Lung (tissue), 12 donors: ENCODE data around the gene L3MBTL4. TPM values are rescaled to one million over a fixed set of nuclear protein-coding genes. Genes with fewer than 3 reads are reported as not detected.
A peak's percentile ranks its signal among the peaks of the same experiment; 100 is the strongest.

Experiments used
- ATAC-seq: fragments of 200-7000 bp; cut with Tn5 transposase; one replicate; pipeline ENCODE4 v1.9.1; 2020; ENCODE audit warnings: moderate number of reproducible peaks; ENCODE audit not compliant: insufficient read depth, low FRiP score
- DNase-seq, 3 donors: peaks; one replicate each; pipeline ENCODE4 v3.0.0-alpha.2; 2013 to 2017
- H3K27ac ChIP-seq, 2 donors: one replicate each; pipeline ENCODE4 v1.5.1; 2013; ENCODE audit warnings: mild to moderate bottlenecking in 2 of 2, moderate library complexity in 2 of 2, control low read depth in 1 of 2, inconsistent platforms in 1 of 2, low read depth in 1 of 2, low read length in 1 of 2
- H3K27me3 ChIP-seq, 3 donors: one replicate each; pipeline ENCODE4 v1.5.1; 2013; ENCODE audit warnings: low read length in 2 of 3; ENCODE audit not compliant: control insufficient read depth in 3 of 3, insufficient read depth in 3 of 3
- H3K36me3 ChIP-seq, 4 donors: one replicate each; pipeline ENCODE4 v1.5.1; 2013; ENCODE audit warnings: low read length in 4 of 4, mild to moderate bottlenecking in 1 of 4, moderate library complexity in 1 of 4; ENCODE audit not compliant: control insufficient read depth in 4 of 4, insufficient read depth in 4 of 4
- H3K4me1 ChIP-seq, 5 donors: one replicate each; pipeline ENCODE4 v1.5.1; 2013; ENCODE audit warnings: low read length in 5 of 5, mild to moderate bottlenecking in 2 of 5, moderate library complexity in 1 of 5; ENCODE audit not compliant: control insufficient read depth in 5 of 5, insufficient read depth in 5 of 5
- H3K4me3 ChIP-seq: one replicate; pipeline ENCODE4 v1.5.1; 2013; ENCODE audit warnings: mild to moderate bottlenecking, control low read depth, moderate library complexity
- H3K9ac ChIP-seq, 2 donors: one replicate each; pipeline ENCODE4 v1.5.1; 2013; ENCODE audit warnings: low read length in 2 of 2, control low read depth in 1 of 2; ENCODE audit not compliant: insufficient read depth in 1 of 2
- H3K9me3 ChIP-seq, 4 donors: one replicate each; pipeline ENCODE4 v1.5.1; 2013; ENCODE audit warnings: low read length in 3 of 4, mild to moderate bottlenecking in 1 of 4, moderate library complexity in 1 of 4; ENCODE audit not compliant: control insufficient read depth in 4 of 4, insufficient read depth in 3 of 4
- WGBS, 2 donors: extraction: QIAGEN DNeasy Blood & Tissue Kit; methylation state at CpG; one replicate each; pipeline ENCODE4 v1.1.7; 2013; 5-methylcytosine and 5-hydroxymethylcytosine counted together
- polyA plus RNA-seq, 2 donors: library from polyadenylated mRNA; stranded (reverse); fragments of 200-250 nt; gene quantifications; one replicate each; pipeline ENCODE4 v1.2.1, GENCODE V29; 2013
- total RNA-seq, 2 donors: library from RNA; depleted of rRNA in 1 of 2; stranded (reverse); fragments of >200 nt in 1 of 2; gene quantifications; one replicate each; pipeline ENCODE4 v1.2.1, GENCODE V29; 2014 to 2021
- TF ChIP-seq, protein P1 (sequence below): IDR thresholded peaks from 2 replicates; pipeline ENCODE4 v1.5.1; 2012; ENCODE audit warnings: mild to moderate bottlenecking; ENCODE audit errors: control extremely low read depth, extremely low read depth
- donor health status: control.
- donor health status: control.
- donor health status: Bipolar disorder and iron deficiency.
- donor health status: healthy.
- donor health status: DM: yes; HTN: yes; CAD: no.

The L3MBTL4 gene
- total and polyA plus RNA-seq, 4 donors, result 2.8 to 16.8 (median 9.9) TPM

DNA sequence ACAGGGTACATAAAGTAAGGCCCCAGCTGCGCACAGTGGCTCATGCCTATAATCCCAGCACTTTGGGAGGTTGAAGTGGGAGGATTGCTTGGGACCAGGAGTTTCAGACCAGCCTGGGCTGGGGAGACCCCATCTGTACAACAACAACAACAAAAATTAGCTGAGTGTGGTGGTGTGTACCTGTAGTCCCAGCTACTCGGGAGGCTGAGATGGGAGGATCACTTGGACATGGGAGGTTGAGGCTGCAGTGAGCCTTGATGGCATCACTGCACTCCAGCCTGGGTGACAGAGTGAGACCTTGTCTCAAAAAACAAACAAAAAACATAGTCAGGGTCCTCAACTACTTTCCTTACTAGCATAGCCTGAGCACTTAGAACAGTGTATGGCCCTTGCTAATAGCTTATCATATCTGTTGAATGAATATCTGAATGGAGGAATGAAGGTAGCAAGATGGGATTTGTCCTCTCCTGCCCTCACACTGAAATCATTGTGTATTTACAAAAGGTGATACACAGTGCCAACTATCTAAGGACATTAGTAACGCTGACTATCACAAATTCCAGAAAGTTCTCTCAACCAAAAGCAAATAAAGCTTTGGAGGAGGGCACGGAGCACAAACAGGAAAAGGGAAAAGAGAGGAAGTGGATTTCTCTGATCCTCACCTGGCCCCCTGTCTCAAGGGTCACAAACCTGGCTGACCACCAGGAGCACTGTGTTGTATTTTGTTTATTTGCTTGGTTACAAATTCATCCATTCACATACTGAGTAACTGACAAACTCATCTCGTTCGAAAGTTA, 38.1 kb downstream of the L3MBTL4 start:
- DNase-seq (no peak), ATAC-seq (no peak)
- no peak overlapping the region for H3K27ac ChIP-seq
- no peak overlapping the region for H3K4me3 ChIP-seq
- H3K9me3 ChIP-seq, result no peaks in the 10 kb centered on the region
- 73 to 78% methylated on average over 6 of the region's 6 CpGs for WGBS, 2 donors
- peaks cover 0 to 2% (median 0%) of the 10 kb centered on the region in 5 donors for H3K4me1 ChIP-seq
- TF ChIP-seq, protein P1, sequence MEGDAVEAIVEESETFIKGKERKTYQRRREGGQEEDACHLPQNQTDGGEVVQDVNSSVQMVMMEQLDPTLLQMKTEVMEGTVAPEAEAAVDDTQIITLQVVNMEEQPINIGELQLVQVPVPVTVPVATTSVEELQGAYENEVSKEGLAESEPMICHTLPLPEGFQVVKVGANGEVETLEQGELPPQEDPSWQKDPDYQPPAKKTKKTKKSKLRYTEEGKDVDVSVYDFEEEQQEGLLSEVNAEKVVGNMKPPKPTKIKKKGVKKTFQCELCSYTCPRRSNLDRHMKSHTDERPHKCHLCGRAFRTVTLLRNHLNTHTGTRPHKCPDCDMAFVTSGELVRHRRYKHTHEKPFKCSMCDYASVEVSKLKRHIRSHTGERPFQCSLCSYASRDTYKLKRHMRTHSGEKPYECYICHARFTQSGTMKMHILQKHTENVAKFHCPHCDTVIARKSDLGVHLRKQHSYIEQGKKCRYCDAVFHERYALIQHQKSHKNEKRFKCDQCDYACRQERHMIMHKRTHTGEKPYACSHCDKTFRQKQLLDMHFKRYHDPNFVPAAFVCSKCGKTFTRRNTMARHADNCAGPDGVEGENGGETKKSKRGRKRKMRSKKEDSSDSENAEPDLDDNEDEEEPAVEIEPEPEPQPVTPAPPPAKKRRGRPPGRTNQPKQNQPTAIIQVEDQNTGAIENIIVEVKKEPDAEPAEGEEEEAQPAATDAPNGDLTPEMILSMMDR, result no peak
- no peaks in the 10 kb centered on the region for H3K27me3 ChIP-seq
- no peaks in the 10 kb centered on the region for H3K36me3 ChIP-seq
- no peak overlapping the region for H3K9ac ChIP-seq

DNA sequence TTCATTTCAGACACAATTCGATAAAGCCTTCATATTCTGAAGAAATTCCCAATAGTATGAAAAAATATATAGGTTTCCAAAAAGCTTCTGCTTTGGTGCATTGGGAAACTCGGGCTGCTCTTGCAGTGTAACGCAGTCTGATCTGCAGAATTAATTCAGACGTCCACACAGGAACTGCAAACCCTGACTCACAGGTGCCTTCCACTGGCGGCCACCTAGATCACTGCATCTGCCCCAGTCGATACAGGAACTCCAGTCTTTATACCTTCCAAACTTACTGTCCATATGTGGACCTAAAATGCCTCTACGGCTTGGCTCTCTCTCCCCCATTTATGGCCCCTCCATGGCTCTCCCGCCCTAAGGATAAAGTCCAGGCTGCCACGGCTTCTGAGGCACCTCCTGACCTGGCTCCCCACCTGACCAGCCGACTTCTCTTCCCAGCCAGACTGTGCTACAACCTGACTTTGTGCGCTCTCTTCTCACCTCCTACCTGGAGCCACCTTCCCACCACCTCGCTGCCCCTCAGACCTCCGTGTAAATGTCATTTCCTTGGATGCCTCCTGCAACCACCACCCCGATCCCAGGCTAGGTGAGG, 39.7 kb downstream of the L3MBTL4 start:
- H3K27me3 ChIP-seq, result no peaks in the 10 kb centered on the region
- peaks cover 0 to 12% (median 3%) of the 10 kb centered on the region in 5 donors for H3K4me1 ChIP-seq
- no peaks in the 10 kb centered on the region for H3K9me3 ChIP-seq
- H3K9ac ChIP-seq, result no peak overlapping the region
- WGBS, 2 donors, result 89 to 91% methylated on average over 14 of the region's 14 CpGs
- no peak for ATAC-seq
- no peaks in the 10 kb centered on the region for H3K36me3 ChIP-seq
- no peak overlapping the region for H3K27ac ChIP-seq
- no peak overlapping the region for H3K4me3 ChIP-seq
- TF ChIP-seq, protein P1, result no peak
- no peak for DNase-seq

DNA sequence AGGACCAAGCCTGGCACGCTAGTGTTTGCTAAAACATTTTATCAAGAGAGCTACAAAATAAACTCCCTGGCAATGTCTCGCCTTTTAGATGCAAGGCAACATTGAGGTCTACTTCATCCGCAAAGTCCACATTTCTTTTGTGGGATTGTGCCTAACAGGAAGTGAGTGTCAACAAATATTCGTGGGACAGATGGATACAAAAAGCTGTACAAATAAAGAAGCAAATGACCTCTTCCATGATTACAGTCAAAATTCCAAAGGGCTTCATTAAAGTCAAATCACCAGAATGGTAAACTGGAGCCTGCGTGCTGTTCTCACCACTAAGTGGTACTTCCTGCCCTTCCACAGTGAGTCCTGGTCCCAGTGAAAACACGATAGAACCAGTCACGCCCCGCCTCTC, 40.4 kb downstream of the L3MBTL4 start:
- H3K4me3 ChIP-seq, result no peak overlapping the region
- H3K27me3 ChIP-seq, result no peaks in the 10 kb centered on the region
- H3K9me3 ChIP-seq, result no peaks in the 10 kb centered on the region
- TF ChIP-seq, protein P1, result no peak
- no peak overlapping the region for H3K9ac ChIP-seq
- ATAC-seq (no peak), DNase-seq (peak in 1 of 3 donors; percentile 15)
- no peaks in the 10 kb centered on the region for H3K36me3 ChIP-seq
- no peak overlapping the region for H3K27ac ChIP-seq
- 61 to 70% methylated on average over 8 of the region's 8 CpGs for WGBS, 2 donors
- peaks cover 0 to 12% (median 3%) of the 10 kb centered on the region in 5 donors for H3K4me1 ChIP-seq
